SK-N-SH treated with all-trans-retinoic acid at 6 μM for 48 hours (cell line): ENCODE results near the gene SYNJ1.

Source experiments
- ESRRG ChIP-seq: fragments of 250-450 bp; sonication (Bioruptor Pico); IDR thresholded peaks from 2 replicates; pipeline ENCODE4 v1.6.1; 2021; ENCODE audit warnings: mild to moderate bottlenecking
- RARB ChIP-seq: fragments of 250-450 bp; sonication (Bioruptor Pico); IDR thresholded peaks from 2 replicates; pipeline ENCODE4 v1.8.0; 2021; ENCODE audit warnings: mild to moderate bottlenecking, moderate library complexity
- SNAI2 ChIP-seq: fragments of 250-450 bp; sonication (Bioruptor Pico); IDR thresholded peaks from 2 replicates; pipeline ENCODE4 v1.5.0; 2020; ENCODE audit warnings: mild to moderate bottlenecking, moderate library complexity
- ZFP30 ChIP-seq: fragments of 450-650 bp; formaldehyde crosslinking; IDR thresholded peaks from 2 replicates; pipeline ENCODE4 v1.5.0; 2022; ENCODE audit warnings: mild to moderate bottlenecking, moderate library complexity
- ZNF8 ChIP-seq: fragments of 450-650 bp; formaldehyde crosslinking; IDR thresholded peaks from 2 replicates; pipeline ENCODE4 v1.5.0; 2020; ENCODE audit warnings: mild to moderate bottlenecking, moderate library complexity
- TF ChIP-seq, protein P1 (sequence below): fragments of 250-450 bp; sonication (Bioruptor Pico); IDR thresholded peaks from 2 replicates; pipeline ENCODE4 v1.5.1; 2020; ENCODE audit warnings: low read depth, mild to moderate bottlenecking, moderate library complexity
- TF ChIP-seq, protein P2 (sequence below): fragments of 250-450 bp; sonication (Bioruptor Pico); IDR thresholded peaks from 2 replicates; pipeline ENCODE4 v1.8.0; 2020; ENCODE audit warnings: mild to moderate bottlenecking, moderate library complexity, borderline replicate concordance

DNA sequence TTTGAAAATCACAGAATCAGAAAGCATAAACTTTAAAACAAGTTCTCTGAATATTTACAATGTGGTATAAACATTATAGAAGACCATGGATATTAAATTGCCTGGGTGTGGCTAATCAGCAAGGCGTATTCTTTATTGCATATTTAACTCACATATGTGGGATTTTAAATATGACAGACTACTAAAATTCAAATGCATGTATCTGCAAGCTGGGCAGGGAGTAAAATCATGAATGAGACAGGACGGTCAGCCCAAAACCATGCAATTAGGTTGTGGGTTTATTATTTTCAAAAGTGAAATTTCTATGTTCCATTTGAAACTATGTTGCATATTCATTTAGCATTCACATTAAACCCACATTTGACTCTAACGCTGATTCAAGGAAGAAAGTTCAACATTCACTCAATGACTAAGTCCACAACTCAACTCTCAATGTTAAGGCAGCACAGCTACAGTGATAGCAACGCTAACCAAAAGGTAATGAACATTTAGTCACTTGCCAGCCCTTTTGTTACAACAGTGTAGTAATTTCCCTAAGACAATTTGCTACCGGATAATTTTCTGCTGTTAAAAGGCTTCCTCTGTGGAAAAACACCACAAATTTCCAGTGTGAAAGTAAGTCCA, 6.3 kb upstream of the SYNJ1 start:
- TF ChIP-seq, protein P1, sequence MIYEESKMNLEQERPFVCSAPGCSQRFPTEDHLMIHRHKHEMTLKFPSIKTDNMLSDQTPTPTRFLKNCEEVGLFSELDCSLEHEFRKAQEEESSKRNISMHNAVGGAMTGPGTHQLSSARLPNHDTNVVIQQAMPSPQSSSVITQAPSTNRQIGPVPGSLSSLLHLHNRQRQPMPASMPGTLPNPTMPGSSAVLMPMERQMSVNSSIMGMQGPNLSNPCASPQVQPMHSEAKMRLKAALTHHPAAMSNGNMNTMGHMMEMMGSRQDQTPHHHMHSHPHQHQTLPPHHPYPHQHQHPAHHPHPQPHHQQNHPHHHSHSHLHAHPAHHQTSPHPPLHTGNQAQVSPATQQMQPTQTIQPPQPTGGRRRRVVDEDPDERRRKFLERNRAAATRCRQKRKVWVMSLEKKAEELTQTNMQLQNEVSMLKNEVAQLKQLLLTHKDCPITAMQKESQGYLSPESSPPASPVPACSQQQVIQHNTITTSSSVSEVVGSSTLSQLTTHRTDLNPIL (CRISPR knock-in tag): no peak
- TF ChIP-seq SNAI2 (CRISPR knock-in tag) (no peak), RARB (CRISPR knock-in tag) (no peak), ZNF8 (CRISPR knock-in tag) (no peak), ESRRG (CRISPR knock-in tag) (no peak), ZFP30 (CRISPR knock-in tag) (no peak)
- TF ChIP-seq, protein P2, sequence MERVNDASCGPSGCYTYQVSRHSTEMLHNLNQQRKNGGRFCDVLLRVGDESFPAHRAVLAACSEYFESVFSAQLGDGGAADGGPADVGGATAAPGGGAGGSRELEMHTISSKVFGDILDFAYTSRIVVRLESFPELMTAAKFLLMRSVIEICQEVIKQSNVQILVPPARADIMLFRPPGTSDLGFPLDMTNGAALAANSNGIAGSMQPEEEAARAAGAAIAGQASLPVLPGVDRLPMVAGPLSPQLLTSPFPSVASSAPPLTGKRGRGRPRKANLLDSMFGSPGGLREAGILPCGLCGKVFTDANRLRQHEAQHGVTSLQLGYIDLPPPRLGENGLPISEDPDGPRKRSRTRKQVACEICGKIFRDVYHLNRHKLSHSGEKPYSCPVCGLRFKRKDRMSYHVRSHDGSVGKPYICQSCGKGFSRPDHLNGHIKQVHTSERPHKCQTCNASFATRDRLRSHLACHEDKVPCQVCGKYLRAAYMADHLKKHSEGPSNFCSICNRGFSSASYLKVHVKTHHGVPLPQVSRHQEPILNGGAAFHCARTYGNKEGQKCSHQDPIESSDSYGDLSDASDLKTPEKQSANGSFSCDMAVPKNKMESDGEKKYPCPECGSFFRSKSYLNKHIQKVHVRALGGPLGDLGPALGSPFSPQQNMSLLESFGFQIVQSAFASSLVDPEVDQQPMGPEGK (CRISPR knock-in tag): no peak
